Activated CD4-positive, alpha-beta T cell treated with anti-CD3 and anti-CD28 coated beads, Interleukin-2, amount 50 U/mL, for 1 hour (primary cell): ENCODE measurements around the gene DNAJB1.

Experiments used
- DNase-seq: peaks from one replicate; pipeline ENCODE4 v3.0.0-alpha.2; 2020

Gene DNAJB1

DNA sequence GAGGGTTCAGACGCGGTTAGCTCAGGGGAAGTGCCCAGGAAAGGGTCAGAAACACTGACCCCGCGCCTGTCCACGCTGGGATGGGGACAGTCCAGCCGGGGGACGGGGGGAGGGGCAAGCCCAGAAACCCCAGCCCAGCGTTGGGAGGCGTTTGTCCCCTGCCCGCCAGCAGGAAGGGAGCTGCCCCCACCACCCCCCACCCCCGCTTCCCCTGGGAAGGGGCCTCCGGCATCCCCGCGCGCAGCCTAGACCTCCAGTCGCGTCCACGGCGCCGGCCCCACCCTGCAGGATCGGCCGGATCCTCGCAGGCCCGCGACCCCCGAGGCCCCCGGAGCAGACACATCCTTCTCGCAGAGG, 22.5 kb downstream of the DNAJB1 start:
- no peak for DNase-seq

DNA sequence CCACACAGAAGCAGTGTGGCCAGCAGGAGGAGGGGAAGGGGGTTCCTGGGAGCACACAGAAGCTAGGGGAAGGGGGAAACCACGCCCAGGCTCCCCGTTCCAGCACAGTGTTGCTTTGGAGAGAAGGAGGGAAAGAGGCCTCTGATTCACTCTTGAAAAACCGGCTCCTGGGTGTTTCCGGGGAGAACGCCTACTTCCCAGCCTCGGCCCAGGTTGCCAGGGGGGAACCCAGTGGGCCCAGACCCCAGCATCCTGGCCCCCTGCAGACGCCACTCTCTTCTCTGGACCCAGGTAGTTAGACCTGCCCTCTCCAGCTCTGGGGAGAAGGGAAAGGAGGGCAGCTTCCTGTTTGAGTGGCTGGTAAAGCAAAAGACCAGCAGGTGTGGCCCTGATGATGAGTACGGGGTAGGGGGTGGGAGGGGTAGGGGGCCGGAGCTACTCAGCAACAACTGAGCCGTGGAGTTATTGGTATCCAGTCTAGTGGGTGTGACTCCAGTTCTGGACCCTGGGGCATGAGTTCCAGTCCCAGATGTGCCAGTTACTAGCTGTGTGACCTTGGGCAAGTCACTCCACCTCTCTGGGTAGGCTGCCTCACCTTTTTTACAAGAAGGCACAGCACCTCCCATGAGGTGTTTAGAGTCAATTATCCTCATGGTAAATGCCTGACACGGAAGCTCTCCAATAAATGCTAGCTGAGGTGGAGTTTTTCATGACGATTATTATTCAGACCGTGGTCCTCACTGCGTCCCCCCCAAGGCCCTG, 23.1 kb downstream of the DNAJB1 start:
- no peak for DNase-seq

DNA sequence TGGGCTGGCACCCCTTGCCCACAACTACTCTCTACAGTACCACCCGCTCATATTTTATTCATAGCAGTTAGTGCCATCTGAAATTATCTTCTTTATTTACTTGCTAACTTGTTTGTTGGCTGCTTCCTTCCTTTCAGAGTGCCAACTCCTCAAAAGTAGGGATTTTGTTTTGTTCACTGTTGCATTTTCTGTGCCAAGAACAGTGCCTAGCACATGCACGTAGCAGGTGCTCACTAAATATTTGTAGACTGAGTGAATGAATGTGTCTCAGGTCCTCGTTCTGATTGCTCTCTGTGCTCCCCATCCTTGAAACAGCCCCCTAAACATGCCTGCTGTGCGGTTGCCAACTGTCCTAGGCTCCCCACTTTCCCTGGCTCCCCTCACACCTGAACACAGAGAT, 23.8 kb downstream of the DNAJB1 start:
- no peak for DNase-seq

DNA sequence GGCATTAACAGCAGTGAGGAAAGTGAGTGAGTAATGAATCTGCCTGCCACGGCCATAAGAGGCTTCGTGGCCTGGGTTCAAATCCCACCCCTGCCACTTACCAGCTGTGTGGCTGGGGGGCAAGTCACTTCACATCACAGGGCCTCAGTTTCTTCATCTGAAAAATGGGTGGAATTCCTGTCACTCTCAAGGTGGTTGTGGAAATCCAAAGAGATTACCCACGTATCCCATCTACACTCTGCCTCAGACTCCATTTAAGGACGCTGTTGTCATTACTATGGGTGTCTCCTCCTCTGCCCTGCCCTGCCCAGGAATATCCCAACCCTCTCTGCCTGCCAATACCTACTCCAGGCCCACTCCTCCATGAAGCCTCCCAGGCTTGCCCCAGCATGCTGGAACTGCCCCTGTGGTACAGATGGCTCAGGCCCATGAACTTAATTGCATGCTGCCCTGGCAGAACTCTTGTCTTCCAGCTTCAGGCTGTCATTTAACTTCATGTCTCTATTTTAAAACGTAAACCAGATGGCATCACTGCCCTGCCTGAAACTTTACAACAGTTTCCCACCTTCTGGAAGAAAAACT, 25.4 kb downstream of the DNAJB1 start:
- no peak for DNase-seq

DNA sequence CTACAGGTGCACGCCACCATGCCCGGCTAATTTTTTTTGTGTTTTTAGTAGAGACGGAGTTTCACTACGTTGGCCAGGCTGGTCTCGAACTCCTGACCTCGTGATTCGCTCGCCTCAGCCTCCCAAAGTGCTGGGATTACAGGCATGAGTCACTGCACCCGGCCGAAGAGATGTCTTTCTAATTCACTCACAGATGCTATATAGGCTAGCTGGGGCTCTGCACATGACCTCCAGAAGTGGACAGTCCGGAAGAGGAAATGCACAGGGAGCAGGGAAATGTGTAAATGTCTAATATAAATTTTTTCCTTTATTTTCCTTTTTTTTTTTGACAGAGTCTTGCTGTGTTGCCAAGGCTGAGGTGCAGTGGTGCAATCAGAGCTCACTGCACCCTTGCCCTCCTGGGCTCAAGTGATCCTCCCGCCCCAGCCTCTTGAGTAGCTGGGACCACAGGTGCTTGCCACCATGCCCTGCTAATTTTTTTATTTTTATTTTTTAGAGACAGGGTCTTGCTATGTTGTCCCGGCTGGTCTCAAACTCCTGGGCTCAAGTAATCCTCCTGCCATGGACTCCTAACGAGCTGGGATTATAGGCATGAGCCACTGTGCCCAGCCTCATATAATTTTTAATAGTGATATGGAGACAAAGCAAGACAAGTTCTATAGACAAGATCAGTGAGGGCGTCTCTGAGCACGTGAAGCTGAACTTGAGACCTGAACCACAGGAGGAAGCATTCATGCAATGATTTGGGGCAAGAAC, 30.6 kb downstream of the DNAJB1 start:
- DNase-seq, result no peak

DNA sequence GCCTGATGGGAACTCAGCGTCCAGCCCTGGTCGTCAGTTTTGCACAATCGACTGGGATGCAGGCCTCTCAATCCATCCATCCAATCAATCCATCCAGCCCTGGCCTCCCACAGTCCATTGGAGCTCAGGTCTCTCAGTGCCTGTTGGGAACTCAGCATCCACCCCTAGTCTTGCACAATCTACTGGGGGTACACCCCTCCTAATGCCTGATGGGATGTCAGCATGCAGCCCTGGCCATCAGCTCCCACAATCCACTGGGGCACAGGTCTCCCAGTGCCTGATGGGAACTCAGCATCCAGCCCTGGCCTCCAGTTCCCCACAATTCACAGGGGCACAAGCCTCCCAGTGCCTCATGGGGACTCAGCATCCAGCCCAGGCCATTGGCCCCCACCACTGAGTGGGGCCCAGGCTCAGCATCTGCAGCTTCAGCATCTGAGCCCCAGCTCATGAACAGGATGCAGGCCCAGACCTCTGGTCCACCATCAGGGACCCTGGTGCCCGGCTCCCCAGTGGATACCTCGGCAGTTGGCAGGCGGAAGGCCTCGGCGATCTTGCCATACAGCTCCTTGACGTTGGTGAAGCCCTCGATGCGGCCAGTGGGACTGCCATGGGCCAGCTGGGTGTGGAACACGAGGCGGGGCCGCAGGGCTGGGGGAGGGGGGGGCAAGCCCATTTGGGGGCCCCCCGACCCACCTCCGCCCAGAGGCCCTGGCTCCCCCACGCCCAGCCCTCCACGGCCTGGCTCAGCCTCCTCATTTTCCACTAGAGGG, 35.8 kb downstream of the DNAJB1 start:
- DNase-seq, result no peak

DNA sequence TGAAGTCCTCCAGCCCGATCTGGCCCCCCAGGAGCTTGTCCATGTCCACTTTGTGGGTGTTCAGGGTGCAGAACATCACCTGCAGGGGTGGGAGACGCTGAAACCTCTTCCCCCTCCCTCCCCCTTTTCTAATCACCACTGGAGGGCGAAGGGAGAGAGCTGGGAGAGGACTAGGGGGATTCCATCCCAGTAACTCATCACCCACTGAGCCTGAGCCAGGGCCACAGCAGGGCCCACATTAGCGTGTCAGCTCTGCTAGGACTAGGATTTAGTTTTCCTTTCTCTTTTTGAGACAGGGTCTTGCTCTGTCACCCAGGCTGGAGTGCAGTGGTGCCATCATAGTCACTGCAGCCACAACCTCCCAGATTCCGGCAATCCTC, 37.5 kb downstream of the DNAJB1 start:
- DNase-seq, result no peak

DNA sequence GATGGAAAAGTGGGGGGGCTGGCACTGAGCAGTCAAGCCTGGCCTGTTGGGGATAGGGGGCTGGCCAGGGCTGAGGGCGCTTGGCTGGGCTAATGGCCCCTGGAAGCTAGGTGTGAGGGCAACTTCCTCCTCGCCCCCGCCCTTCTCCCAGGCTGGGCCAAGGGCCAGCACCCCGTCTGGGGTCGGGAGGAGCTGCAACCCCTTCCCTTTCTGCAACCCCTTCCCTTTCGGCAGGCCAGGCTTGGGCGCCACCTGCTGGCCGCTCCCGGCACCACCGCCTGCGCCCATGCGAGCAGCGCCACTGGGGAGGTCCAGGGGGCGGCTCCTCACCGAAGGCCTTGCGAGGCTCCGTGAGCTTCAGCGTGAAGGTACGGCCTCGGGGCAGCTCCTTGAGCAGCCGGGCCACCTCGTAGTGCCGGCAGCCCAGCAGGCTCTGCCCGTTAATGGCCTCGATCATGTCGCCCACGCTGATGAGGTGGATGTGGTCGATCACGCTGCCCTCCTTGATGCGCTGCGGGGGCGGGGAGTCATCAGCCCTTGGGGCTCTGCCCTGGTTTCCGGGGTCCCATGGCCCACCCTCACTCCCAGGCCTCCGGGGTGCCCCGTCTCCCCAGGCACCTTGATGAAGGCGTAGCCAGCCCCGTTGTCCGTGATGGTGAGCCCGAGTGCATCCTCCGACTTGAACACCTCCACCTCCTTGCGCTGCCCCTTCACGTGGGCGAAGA, 38.1 kb downstream of the DNAJB1 start:
- peak; percentile 65 for DNase-seq

DNA sequence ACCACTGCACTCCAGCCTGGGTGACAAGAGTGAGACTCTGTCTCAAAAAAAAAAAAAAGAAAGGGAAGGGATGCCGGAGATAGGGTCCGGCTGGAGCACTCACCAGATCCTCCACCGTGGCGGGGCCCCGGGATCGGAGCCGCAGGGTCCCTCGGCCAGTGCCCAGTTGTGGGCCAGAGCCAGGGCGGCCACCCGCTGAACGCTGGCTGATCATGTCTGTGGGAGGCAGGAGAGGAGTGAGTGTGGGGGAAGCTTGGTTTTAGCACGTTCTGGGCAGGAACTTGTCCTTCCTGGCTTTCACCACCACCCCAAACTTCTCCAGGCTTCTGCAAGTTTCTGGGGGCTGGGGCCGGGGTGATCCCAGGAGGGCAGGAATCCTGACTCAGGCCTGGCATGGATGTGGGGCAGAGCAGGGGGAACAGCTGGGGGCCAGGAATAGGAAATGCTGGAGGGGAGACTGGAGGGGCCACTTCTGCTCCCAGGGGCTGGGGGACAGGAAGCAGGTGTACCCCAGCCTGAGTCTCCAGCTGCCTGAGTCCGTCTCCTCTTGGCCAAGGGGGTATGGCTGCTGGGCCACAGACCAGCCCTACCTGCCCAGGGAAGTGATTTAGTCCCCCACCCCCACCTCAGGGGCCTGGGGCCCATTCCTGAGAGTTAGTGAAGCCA, 38.8 kb downstream of the DNAJB1 start:
- DNase-seq, result no peak

DNA sequence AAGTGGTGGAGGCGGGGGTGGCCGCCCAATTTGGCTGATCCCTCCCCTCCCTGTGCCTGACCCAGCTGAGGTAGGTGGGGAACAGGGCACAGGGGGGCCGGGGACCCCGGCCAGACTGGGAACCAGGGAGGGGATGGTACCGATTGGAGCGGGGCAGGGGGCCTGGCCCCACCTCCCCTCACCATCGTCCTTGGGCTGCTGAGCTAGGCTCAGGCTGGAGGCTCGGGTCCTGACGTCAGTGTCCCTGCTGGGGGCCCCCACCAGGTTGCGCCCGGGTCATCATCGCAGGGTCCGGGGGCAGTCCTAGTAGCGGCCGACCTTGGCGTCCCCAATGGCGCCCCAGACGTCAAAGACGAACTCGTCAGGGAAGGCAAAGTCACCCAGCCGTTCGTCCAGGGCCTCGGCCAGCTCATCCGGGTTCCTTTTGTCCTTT, 40.1 kb downstream of the DNAJB1 start:
- DNase-seq, result no peak

DNA sequence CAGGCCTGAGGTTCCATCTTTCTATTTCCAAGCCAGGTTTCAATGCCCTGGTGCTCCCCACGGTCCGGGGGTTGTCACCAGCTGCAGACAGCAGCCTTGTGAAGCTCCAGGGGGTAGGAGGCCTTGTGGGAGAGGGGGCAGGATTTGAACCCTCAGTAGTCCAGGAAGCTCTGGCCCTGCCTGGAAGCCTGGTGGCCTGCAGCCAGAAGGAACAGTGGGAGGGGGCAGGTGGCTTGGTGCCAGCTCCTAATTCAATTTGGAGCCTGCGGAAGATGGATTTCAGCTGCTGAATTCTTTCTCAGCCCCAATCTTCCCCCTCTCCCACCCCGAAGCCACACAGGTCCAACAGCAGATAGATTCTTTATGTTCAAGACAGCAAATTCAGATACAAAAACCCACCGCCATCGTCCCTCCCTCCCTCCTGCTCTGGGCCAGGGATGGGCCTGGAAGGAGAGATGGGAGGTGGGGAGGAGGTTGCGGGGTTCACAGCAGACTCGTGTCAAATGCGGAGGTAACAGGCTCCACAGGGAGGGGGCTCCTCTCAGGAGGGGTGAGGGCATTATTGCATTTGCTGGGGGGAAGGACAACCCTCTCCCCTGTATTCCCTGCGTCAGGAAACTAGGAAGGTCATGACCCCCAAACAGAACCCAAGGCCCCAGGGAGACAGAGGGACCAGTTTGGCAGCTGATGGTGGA, 40.6 kb downstream of the DNAJB1 start:
- no peak for DNase-seq

DNA sequence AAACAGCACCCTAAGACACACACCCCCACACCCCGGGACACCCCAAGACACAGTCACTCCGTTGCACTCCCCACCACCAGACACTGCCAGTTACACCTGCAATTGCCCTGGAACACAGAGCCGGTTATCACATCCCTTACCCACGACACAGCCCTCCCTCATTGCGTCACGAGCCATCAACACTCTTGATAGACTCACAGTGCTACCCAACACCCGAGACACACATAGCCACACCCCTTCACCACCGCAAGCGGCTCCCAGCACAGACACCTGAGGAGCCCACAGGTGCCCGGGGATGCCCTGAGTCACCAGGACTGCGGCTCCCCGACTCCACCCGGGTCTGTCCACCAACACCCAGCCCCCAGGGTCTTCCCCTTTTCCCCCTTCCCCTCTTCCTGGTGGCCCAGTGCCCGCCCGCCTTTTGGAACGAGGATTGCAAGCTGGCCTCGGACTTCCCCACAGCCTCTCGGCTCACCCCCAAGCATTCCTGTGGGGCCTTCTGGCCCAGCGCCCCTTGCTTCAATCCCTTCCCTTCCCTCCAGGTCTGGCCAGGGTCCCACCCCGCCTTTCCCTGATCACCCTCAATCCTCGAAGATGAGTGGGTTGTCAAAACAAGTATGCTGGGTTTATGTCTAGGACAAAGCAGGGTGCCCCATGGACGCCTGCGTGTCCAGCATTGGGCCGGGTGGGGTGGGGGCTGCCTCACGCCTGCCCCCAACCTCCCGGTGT, 41.4 kb downstream of the DNAJB1 start:
- peak; percentile 40 for DNase-seq

DNA sequence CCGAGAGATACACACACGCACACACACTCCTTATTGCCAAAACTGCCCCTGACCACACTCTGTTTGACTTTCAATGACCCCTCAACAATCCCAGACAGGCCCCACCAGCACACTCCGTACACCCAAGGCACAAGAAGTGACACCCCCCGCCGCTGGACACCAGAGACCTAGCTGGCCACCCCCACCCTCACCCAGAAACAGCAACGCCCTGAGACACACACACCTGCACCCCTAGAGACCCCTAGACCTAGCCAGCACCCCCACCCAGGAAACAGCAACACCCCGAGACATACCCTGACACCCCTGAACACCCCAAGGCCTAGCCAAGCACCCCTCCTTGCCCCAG, 41.9 kb downstream of the DNAJB1 start:
- no peak for DNase-seq

DNA sequence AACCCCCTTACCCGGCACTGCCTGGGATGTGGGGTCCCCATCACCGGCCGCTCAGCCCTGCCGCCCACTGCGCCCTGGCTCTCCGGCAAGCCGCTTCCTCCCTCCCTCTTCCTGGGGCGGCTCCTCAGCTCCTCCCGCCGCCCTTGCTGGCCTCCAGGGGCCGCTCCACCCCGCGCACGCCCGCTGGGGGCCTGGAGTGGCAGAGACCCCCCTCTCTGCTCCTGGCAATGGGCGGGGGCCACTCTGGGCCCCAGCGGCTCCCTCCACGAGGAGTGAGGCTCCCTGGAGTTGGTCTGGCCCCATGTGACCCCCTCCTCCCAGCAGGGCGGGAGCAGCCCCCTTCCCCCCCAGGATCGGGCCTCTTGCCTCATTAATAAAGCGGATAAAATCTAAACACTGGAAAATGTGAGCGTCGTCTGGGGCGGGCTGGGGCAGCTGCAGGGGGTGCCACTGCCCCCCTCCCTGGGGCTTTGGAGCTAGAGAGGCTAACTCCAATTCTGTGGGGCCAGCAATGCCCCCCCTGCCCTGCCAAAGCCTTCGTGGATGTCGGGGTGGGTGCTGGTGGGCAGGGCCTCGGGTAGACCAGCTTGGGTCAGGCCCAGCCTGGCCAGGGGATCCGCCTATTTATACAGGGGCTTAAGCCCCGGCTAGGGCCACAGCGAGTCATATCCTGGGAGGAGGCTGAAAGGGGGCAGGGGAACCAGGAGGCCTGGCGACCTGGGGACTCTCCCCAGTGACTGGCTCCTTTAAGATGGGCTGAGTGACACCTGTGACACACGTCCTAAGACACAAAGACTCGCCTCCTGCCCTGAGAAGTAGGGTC, 42.7 kb downstream of the DNAJB1 start, which contains the start of gene PTGER1:
PTGER1 (minus strand) TSS at position 104 of the 823 bp plus-strand sequence. CDS start 1,034 bp downstream, outside the sequence.
- no peak for DNase-seq

DNA sequence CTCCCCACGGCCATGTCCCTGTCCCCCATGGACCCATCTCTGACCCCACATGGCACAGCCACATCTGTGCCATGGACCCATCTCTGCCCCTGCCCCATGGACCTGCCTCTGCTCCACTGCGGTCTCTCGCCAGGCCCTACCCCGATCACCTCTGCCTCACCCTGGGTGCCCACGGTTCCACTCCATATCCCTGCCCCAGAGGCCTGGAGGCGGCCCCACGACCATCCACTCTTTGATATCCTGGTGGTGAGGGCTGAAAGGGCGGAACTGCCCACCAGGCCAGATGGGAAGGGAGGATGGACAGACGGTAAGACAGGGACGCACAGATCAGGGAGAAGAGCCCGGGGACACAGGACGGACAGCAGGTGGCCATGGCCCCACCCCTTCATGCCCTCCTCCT, 43.4 kb downstream of the DNAJB1 start:
- DNase-seq, result no peak

DNA sequence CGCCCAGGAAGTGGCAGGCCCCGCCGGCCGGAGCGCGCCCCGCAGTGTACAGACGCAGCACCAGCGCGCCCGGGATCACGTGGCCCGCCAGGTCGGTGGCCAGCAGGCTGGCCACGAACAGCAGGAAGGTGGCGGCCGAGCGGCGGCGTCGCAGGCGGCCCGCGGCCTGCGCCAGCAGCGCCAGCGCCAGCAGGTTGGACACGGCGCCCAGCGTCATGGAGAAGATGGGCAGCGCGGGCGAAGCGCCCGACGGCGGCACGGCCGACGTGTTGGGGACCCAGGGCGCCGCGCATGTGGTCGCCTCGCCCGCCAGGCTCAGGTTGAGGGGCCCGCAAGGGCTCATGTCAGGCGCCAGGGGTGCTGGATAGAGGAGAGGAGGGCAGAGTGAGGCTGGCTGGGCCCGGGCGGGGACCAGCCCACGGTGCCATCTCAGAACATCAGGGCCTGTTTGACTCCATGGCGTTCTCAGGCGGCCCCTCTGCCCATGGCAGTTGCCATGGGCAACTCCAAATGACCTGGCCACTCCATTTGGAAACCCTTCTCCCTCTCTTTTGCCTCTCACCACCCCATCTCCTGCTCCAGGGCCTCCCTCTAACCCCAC, 44.1 kb downstream of the DNAJB1 start:
- DNase-seq, result no peak

DNA sequence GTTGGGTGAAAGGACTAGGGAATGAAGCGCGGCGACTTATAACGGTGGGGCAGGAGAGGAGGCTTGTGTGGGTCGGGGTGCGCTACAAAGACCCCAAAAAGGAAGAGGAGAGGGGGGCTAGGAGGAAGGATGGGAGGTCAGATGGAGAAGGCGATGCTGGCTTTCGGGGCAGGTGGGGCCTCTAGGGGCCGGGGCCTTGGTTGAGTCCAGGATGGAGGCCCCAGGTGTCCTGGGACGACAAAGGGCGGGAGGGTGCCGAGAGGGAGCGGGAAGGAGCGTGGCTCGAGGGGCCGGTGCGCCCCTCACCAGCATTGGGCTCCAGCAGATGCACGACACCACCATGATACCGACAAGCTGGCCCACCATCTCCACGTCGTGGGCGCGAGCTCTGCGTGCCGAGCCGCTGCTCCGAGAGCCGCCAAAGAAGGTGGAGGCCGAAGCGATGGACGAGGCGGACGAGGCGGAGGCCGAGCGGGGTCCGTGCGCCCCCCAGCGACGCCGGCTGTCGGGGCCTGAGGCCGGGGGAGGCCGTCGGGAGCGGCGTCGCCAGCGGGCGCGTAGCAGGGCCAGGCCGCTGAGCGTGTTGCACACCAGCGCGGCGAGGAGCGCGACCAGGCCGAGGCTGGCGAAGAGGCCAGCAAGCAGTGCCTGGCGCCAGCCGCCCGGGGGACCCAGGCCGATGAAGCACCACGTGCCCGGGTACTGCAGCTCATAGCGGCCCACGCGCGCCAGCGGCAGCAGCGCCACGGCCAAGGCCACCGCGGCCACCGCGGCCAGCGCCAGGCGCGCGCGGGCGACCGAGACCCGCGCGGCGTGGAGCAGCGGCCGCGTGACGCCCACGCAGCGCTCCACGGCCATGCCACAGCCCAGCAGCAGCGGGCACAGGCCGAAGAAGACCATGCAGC, 44.9 kb downstream of the DNAJB1 start:
- DNase-seq, result no peak

DNA sequence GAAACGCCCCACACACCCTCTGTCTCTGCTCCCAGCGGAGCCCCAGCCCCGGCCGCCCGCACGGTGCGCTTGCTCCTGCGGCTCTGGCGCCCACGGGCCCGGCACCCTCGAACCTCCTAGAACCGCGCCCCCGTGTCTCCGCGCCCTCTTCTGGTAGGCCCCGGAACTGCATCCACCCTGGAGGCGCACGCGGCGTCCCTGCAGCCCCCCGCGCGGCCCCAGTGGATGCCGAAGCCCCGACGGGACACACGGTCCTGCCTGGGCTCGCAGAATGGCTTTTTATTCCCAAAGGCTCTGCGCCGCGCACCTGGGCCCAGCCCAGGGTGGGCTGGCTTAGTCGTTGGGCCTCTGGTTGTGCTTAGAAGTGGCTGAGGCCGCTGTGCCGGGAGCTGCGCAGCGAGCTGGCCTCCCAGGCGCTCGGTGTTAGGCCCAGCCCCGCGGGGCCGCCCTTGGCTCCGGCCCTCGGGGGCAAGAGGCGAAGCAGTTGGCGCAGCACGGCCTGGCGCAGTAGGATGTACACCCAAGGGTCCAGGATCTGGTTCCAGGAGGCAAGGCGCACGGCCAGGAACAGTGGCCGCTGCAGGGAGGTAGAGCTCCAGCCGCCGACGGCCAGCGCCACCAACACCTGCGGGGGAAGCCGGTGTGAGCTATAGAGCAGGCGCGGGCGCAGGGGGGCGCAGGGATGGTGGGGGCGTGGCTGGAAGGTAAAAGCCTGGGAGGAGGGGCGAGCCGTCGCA, 45.8 kb downstream of the DNAJB1 start:
- peak; percentile 87 for DNase-seq
